NCI-H510A (cell line): ENCODE measurements around the gene LRAT.
A peak's percentile ranks its signal among the peaks of the same experiment; 100 is the strongest.

ENCODE experiments used
- DNase-seq: peaks from one replicate; lab custom pipeline; 2025; lab: John Stamatoyannopoulos, UW

LRAT gene

DNA sequence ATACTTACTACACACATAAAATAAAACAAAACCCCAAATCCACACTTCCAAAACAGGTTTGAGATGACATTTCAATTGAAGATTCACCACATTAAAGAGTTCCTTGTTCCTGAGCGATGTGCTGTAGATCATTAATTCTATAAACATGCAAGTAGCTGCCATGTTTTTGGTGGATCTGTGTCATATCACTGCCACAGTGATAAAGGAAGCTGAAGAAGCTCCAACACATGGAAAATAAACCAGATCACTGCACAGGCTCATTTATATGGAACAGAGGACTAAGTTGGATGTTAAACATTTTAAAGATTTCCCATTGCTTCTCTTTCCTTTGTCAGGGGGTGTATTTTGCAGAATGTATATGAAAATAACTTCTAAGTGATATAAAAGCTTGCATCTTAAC is 34.5 kb downstream of the LRAT start:
- no peak for DNase-seq

DNA sequence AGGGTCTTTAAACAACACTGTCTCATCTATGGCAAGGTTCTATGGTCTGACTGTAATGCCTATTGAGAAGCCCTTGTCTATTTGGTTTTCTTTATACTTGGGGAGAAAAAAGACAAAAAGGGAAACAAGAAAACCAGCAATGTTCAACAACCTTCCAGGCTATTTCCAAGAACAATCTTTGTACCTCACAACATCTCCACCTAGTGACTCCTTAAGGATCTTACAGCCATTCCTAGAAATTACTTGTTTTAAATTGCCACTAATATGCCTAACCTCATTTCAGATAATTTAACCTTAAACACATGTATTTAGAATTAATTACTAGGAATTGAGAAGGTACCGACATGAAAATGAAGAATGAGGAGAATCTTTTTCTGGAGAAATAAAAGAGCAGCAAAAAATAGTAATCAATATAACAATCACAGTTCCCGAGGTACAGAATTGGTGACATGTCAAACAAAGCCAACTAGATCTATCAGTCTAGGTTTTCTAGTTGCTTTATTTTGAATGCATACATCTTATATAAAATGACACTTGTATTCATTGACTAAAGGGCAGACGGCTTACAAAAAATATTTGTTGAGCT is 35.7 kb downstream of the LRAT start:
- no peak for DNase-seq

DNA sequence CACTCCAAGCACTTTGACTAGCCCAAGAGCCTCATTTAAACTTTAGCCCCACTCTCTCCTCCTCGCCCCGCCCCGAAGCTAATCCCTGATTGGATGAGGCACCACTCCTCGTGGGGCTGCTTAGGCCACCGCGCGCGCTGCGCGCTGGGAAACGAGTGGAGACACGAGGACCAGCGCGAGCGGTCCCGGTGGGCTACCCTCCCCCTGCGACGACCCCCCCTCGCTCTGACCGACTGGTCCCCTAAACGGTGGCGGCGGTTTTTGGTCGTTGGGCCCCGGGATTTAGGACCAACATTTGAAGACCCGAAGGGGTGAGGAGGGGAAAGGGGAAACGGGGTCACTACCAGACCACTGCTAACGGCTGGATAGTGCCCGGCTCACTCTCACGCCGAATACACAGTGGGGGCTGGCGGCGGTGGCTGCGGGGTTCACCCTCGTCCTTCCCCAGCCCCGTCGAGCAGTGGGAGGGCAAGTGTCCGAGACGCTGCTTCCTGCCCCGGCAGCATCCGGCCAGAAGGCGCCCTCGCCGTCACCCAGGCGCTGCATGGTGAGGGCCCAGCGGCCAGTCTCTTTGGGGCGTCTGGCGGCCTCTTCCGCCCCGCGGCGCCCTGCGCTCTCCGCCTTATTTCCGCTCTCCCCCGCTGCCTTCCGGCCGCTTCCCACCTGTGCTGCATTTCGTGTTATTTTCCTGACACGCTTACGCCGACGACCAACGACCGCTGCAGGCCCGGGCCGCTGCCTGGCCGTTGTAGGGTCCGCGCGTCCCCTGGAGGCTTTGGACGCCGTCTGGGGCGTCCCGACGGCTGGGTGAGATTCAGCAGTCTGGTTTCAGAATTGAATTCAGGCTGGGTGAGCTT is 37.6 kb downstream of the LRAT start, which contains the start of gene RBM46:
Gene RBM46, plus strand, starts transcription at position 147 of the 857 bp plus-strand sequence. CDS start 15,481 bp downstream, outside the sequence.
- DNase-seq = peak; percentile 77

DNA sequence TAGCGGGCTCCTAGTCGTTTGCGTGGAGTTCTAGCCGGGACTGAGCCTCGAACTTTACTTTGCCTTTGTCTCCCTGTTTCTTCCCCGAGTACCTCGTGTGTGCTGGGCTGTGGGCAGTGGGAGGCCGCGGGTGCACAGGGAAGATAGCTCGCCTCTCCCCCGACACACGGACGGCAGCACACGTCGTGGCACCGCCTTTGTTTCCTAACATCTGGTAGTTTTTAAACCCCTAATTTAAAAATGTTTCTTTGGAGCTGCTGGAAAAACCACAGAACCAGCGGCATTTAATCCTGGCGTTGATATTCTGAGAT is 38.1 kb downstream of the LRAT start:
- no peak for DNase-seq
